Left forelimb (tissue), 1 donor: ENCODE measurements around the gene TMED10.

Source experiments
- DNase-seq: peaks from one replicate; pipeline ENCODE4 v3.0.0-alpha.2; 2018; ENCODE audit warnings: low spot score

Gene TMED10

DNA sequence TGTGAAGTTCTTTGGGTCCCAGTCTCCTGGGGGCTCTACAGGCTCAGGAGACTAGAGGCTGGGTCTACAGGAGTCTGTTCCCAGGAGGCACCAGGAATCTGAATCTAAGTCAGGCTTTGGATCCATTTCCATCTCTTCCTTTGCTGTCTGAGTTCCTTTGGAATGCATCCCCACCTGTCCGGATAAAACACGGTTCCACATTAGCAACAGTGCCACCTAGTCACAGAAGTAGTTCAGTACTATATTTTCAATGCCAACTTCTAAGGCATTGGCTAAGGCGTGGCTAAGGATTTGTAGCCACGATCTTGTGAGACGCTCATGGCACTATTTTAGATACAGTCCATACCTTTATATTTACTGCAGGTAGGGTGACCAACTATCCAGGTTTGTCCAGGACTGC lies 91.9 kb downstream of the TMED10 start:
- no peak for DNase-seq

DNA sequence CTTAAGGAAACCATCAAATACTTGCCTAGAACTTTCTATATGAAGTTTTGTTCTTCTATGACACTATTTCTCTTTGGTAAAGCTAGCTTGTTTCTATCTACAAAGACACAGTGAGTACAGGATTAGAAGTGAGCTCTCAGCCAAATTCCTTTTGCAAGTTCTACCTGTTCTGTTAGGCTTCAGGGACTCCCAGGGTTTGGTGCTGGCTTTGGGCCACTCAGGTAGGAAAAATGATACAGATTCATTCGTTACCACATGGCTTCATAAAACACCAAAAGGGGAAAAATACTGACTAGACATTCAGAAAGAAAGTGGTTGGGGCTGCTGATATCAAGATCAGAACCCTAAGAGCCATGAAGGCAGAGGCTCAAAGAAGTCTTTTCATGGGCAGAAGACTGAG lies 93.1 kb downstream of the TMED10 start:
- DNase-seq = no peak

DNA sequence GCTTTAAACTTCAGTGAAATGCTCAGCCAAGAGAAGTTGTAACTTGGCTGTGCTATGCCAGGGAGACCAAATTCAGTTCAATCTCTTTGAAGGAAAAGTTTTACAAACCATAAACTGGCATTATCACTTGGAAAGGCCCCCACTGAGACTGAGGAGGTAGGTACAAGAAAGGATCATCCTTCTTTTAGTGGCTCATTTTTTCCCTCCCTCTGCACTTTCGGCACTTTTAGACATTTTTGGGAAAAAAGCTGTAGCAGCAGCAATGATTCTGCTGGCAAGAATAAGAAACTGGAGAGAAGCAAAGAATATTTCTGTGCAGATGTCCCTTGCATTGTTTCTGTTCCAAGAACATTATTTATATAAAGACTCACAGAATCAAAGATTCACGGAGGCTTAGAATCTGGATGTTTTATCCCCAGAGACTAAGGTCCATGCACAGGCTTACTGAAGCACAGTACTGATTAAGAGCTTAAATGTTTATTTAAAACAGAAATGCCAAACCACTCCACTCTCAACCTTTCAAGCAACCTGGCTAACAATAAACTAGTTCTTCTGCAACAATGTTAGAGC lies 94.7 kb downstream of the TMED10 start:
- no peak for DNase-seq
